Activated CD8-positive, alpha-beta memory T cell treated with anti-CD3 and anti-CD28 coated beads, Interleukin-2, amount 50 U/mL, for 1 hour (primary cell): Measurements from ENCODE around the gene CLEC1B.
"Not testable (repeated sequence)": the region's sequence is repeated elsewhere in the genome, so short reads cannot be mapped to it uniquely, and the experiment has no call there.

ENCODE experiments used
- DNase-seq: peaks from one replicate; pipeline ENCODE4 v3.0.0-alpha.2; 2020; ENCODE audit errors: extremely low read depth

The CLEC1B gene

GRCh38 chr12:9974731-9975130 is 24.2 kb downstream of the CLEC1B start:
- DNase-seq: not testable (repeated sequence)

GRCh38 chr12:9973949-9974348 is 25.0 kb downstream of the CLEC1B start:
- DNase-seq: no peak

GRCh38 chr12:9971181-9971580 is 27.7 kb downstream of the CLEC1B start, which contains the start of gene CLEC12A:
Gene CLEC12A (plus strand): TSS chr12:9971409. CDS start chr12:9971597, 188 bp downstream.
- DNase-seq: no peak

GRCh38 chr12:9969673-9970072 is 29.2 kb downstream of the CLEC1B start:
- DNase-seq: no peak

GRCh38 chr12:9961901-9962300 is 37.0 kb downstream of the CLEC1B start:
- no peak for DNase-seq

GRCh38 chr12:9961106-9961505 is 37.8 kb downstream of the CLEC1B start:
- no peak for DNase-seq

GRCh38 chr12:9960590-9960989 is 38.3 kb downstream of the CLEC1B start:
- no peak for DNase-seq

- no peak for DNase-seq
Observed at GRCh38 chr12:9957834-9958233, 41.1 kb downstream of the CLEC1B start.

GRCh38 chr12:9952954-9953729 is 45.8 kb downstream of the CLEC1B start:
- DNase-seq: not testable (repeated sequence)

GRCh38 chr12:9951026-9951675 is 47.8 kb downstream of the CLEC1B start:
- no peak for DNase-seq

GRCh38 chr12:9948606-9949296 is 50.2 kb downstream of the CLEC1B start:
- DNase-seq: no peak

- no peak for DNase-seq
Observed at GRCh38 chr12:9947674-9948073, 51.2 kb downstream of the CLEC1B start.

GRCh38 chr12:9944391-9944790 is 54.5 kb downstream of the CLEC1B start:
- DNase-seq: no peak

GRCh38 chr12:9943240-9943639 is 55.7 kb downstream of the CLEC1B start:
- no peak for DNase-seq
